ENCODE data around the gene RCBTB2.

DNA sequence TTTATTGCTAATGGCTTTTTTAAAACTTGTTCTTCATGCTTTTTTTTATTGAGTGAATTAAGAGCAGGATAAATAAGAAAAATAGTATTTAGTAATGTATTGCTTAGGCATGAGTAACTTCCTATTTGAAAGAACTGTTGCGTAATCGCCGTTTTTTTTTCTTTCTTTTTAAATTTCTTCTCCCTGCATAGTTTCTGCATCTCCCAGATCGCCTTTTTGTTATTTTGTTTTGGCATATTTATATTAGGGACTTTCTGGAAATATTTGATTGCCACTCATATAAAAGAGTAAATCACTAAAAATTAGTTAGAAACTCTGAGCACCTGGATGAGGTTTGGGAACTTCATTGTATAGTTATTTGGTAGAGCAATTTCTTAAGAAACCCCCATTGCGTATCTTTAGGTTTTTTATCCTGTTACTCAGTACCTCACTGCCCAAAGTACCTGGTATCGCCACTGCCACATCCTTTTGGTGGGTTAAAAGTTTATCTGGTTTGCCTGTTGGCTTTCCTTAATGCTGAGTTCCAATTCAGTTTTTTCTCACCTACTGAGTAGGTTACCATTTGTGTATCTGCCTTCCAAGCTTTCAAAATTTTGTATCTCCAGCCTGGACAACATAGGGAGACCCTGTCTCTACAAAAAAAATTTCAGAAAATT lies 83.8 kb downstream of the RCBTB2 start:
- TF ChIP-seq SRF (CRISPR knock-in tag; IDR thresholded peaks at IDR 0.05) (no peak), ZNF384 (IDR thresholded peaks at IDR 0.05; ENCODE audit: low read depth, low read length) (no peak), TAF1 (IDR thresholded peaks at IDR 0.05; ENCODE audit: control insufficient read depth, extremely low read depth, insufficient read depth, low read length, severe bottlenecking) (no peak), MAFF (IDR thresholded peaks at IDR 0.05; ENCODE audit: low read length) (no peak), WHSC1 (IDR thresholded peaks at IDR 0.05; ENCODE audit: low read length) (no peak), ZNF274 (IDR thresholded peaks at IDR 0.05; ENCODE audit: borderline replicate concordance, low read depth, low read length) (no peak), RAD21 (CRISPR knock-in tag; conservative IDR thresholded peaks at IDR 0.05 in 1 of 2, IDR thresholded peaks at IDR 0.05 in 1 of 2) (no peak)
- TF ChIP-seq, protein P1, sequence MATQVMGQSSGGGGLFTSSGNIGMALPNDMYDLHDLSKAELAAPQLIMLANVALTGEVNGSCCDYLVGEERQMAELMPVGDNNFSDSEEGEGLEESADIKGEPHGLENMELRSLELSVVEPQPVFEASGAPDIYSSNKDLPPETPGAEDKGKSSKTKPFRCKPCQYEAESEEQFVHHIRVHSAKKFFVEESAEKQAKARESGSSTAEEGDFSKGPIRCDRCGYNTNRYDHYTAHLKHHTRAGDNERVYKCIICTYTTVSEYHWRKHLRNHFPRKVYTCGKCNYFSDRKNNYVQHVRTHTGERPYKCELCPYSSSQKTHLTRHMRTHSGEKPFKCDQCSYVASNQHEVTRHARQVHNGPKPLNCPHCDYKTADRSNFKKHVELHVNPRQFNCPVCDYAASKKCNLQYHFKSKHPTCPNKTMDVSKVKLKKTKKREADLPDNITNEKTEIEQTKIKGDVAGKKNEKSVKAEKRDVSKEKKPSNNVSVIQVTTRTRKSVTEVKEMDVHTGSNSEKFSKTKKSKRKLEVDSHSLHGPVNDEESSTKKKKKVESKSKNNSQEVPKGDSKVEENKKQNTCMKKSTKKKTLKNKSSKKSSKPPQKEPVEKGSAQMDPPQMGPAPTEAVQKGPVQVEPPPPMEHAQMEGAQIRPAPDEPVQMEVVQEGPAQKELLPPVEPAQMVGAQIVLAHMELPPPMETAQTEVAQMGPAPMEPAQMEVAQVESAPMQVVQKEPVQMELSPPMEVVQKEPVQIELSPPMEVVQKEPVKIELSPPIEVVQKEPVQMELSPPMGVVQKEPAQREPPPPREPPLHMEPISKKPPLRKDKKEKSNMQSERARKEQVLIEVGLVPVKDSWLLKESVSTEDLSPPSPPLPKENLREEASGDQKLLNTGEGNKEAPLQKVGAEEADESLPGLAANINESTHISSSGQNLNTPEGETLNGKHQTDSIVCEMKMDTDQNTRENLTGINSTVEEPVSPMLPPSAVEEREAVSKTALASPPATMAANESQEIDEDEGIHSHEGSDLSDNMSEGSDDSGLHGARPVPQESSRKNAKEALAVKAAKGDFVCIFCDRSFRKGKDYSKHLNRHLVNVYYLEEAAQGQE (IDR thresholded peaks at IDR 0.05; ENCODE audit: borderline replicate concordance): no peak
- TF ChIP-seq, protein P1 (CRISPR knock-in tag; IDR thresholded peaks at IDR 0.05; ENCODE audit: low read depth): no peak
- TF ChIP-seq, protein P2, sequence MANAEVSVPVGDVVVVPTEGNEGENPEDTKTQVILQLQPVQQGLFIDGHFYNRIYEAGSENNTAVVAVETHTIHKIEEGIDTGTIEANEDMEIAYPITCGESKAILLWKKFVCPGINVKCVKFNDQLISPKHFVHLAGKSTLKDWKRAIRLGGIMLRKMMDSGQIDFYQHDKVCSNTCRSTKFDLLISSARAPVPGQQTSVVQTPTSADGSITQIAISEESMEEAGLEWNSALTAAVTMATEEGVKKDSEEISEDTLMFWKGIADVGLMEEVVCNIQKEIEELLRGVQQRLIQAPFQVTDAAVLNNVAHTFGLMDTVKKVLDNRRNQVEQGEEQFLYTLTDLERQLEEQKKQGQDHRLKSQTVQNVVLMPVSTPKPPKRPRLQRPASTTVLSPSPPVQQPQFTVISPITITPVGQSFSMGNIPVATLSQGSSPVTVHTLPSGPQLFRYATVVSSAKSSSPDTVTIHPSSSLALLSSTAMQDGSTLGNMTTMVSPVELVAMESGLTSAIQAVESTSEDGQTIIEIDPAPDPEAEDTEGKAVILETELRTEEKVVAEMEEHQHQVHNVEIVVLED (CRISPR knock-in tag; IDR thresholded peaks at IDR 0.05): no peak
- TF ChIP-seq, protein P3, sequence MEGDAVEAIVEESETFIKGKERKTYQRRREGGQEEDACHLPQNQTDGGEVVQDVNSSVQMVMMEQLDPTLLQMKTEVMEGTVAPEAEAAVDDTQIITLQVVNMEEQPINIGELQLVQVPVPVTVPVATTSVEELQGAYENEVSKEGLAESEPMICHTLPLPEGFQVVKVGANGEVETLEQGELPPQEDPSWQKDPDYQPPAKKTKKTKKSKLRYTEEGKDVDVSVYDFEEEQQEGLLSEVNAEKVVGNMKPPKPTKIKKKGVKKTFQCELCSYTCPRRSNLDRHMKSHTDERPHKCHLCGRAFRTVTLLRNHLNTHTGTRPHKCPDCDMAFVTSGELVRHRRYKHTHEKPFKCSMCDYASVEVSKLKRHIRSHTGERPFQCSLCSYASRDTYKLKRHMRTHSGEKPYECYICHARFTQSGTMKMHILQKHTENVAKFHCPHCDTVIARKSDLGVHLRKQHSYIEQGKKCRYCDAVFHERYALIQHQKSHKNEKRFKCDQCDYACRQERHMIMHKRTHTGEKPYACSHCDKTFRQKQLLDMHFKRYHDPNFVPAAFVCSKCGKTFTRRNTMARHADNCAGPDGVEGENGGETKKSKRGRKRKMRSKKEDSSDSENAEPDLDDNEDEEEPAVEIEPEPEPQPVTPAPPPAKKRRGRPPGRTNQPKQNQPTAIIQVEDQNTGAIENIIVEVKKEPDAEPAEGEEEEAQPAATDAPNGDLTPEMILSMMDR (IDR thresholded peaks at IDR 0.05 in 2 of 3, conservative IDR thresholded peaks at IDR 0.05 in 1 of 3; ENCODE audit: insufficient read depth in 2 of 3, low read depth in 1 of 3, low read length in 3 of 3): no peak
- TF ChIP-seq, protein P4, sequence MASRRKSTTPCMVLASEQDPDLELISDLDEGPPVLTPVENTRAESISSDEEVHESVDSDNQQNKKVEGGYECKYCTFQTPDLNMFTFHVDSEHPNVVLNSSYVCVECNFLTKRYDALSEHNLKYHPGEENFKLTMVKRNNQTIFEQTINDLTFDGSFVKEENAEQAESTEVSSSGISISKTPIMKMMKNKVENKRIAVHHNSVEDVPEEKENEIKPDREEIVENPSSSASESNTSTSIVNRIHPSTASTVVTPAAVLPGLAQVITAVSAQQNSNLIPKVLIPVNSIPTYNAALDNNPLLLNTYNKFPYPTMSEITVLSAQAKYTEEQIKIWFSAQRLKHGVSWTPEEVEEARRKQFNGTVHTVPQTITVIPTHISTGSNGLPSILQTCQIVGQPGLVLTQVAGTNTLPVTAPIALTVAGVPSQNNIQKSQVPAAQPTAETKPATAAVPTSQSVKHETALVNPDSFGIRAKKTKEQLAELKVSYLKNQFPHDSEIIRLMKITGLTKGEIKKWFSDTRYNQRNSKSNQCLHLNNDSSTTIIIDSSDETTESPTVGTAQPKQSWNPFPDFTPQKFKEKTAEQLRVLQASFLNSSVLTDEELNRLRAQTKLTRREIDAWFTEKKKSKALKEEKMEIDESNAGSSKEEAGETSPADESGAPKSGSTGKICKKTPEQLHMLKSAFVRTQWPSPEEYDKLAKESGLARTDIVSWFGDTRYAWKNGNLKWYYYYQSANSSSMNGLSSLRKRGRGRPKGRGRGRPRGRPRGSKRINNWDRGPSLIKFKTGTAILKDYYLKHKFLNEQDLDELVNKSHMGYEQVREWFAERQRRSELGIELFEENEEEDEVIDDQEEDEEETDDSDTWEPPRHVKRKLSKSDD (conservative IDR thresholded peaks at IDR 0.05; ENCODE audit: low read length): no peak
- TF ChIP-seq, protein P5, sequence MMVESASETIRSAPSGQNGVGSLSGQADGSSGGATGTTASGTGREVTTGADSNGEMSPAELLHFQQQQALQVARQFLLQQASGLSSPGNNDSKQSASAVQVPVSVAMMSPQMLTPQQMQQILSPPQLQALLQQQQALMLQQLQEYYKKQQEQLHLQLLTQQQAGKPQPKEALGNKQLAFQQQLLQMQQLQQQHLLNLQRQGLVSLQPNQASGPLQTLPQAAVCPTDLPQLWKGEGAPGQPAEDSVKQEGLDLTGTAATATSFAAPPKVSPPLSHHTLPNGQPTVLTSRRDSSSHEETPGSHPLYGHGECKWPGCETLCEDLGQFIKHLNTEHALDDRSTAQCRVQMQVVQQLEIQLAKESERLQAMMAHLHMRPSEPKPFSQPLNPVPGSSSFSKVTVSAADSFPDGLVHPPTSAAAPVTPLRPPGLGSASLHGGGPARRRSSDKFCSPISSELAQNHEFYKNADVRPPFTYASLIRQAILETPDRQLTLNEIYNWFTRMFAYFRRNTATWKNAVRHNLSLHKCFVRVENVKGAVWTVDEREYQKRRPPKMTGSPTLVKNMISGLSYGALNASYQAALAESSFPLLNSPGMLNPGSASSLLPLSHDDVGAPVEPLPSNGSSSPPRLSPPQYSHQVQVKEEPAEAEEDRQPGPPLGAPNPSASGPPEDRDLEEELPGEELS (CRISPR knock-in tag; IDR thresholded peaks at IDR 0.05; ENCODE audit: borderline replicate concordance): no peak
